GM12801 (cell line): Measurements from ENCODE around the gene PRUNE2.

Source experiments
- CTCF ChIP-seq: IDR thresholded peaks from one replicate; pipeline ENCODE4 v1.5.1; 2011; ENCODE audit warnings: control low read depth; ENCODE audit not compliant: insufficient read length; ENCODE audit errors: extremely low read depth

The PRUNE2 gene

DNA sequence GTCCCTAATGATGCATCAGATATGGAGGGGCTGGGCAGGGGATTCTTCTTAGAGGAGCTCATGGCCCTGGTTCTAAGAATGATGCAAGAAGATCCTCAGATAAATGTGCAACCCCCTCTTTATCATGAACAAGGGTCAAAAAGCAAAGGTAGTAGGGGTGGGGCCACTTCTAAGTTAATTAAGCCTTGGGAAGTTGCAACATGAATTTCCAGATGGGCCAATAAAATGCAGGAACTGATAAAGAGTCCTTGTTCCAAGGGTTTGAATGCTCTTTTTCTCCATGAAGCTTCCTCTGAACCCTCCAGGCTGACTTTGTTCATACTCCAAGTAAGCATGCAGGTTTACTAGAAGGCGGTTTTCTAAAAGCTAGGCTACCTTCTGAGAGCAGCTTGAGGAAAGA, 116.1 kb downstream of the PRUNE2 start:
- TF ChIP-seq CTCF, result no peak

- TF ChIP-seq CTCF, result no peak
These were observed 118.2 kb downstream of the PRUNE2 start for GRCh38 chr9:76787677-76788076.

DNA sequence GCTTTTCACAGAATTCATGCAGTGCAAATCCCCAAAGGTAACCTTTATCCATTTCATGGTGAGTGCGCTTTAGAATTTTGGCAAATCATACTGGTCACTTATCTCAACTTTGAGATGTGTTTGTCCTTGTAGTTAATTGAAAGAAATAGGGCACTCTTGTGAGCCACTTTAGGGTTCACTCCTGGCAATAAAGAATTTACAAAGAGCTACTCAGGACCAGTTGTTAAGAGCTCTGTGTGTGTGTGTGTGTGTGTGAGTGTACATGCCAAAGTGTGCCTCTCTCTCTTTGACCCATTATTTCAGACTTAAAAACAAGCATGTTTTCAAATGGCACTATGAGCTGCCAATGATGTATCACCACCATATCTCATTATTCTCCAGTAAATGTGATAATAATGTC, 120.4 kb downstream of the PRUNE2 start:
- no peak for TF ChIP-seq CTCF

GRCh38 chr9:76784881-76785280, 121.0 kb downstream of the PRUNE2 start:
- no peak for TF ChIP-seq CTCF

GRCh38 chr9:76772686-76773445, 133.0 kb downstream of the PRUNE2 start:
- no peak for TF ChIP-seq CTCF

DNA sequence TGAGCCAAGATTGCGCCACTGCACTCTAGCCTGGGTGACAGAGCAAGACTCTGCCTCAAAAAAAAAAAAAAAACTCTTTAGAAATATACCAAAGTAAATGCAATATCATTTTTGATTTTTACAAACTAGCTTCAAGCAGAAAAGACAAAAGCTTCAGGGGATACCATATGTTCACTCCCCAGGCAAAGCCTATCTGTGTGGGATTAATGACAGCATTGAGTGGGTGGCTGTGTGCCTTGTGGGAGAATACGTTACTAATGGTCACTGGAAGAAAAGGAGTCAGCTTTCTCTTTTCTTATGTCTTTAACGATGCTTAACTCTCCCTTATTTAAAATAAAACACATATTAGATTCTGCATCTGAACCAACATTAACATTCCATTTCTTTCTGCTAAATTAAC, 139.8 kb downstream of the PRUNE2 start:
- TF ChIP-seq CTCF, result no peak

GRCh38 chr9:76764138-76764537, 141.8 kb downstream of the PRUNE2 start, which contains the start of gene PCA3:
Gene PCA3, plus strand, starts transcription at chr9:76764438.
- no peak for TF ChIP-seq CTCF
